Activated gamma-delta T cell treated with anti-CD3 and anti-CD28 coated beads, Interleukin-2, amount 50 U/mL, for 16 hours (primary cell): ENCODE measurements around the gene NNT.
"Not testable (repeated sequence)": the region's sequence is repeated elsewhere in the genome, so short reads cannot be mapped to it uniquely, and the experiment has no call there.

Source experiments
- DNase-seq: peaks from one replicate; pipeline ENCODE4 v3.0.0-alpha.2; 2020; ENCODE audit warnings: low read depth

NNT gene

DNA sequence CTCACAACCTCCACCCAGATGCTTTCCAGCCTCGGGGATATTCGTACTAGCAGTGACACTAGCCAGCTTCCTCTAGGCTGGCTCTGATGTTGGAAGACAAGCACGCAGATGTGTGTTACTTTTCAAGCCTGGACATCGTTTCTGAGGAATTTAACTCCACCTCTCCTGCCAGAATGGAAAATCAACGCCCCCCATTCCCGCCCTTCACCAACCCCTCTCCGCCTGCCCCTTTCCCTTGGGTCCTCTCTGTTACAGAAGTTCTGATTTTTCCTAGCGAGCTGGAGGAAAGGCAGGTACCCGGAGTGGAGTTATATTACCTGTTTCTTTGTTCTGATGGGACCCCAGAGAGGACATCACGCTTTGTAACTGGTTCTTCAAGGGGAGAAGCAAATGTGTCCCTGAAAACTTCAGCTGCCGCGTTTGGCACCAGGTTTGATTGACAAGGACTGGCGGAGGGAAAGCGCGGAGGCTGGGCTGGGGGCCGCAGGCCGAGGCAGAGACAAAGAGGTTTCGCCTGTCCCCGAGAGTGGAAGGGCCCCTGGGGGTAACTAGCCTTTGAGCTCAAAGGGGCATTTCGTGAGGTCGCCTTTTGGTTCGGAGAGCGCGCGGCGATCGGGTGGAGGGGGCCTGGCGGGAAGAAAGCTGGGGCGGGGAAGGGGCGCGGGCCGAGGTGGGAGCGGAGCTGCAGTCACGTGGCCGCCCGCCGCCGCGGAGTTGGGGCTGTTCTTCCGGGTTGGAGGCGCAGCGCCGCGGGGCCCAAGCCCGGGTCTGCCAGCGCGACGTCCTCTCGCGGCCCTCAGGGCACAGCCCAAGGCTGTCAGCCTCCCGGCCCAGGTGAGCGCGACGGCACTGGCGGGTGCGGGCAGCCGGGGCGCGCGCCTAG lies at the start of gene NNT:
NNT (plus strand) TSS at position 720 of the 883 bp plus-strand sequence. CDS start 6,016 bp downstream, outside the sequence.
- DNase-seq = peak; percentile 63

DNA sequence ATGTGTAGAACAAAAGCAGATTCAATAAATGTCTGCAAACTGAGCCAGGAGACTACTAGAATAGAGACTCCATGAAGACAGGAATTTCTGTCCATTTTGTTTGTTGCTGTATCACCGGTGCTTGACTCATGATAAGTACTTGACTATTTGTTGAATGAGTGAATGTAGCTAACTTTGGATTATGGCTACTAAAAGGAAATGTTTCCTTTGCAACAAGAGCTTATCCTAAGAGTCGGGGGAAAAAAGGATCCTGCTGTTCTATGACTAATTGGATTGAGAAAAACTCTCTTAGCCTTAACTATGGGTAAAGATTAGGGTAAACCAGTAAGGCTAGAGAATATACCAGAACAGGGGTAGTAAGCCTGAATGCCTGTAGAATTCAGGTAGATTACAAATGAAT lies 49.6 kb upstream of the NNT start:
- DNase-seq = no peak

DNA sequence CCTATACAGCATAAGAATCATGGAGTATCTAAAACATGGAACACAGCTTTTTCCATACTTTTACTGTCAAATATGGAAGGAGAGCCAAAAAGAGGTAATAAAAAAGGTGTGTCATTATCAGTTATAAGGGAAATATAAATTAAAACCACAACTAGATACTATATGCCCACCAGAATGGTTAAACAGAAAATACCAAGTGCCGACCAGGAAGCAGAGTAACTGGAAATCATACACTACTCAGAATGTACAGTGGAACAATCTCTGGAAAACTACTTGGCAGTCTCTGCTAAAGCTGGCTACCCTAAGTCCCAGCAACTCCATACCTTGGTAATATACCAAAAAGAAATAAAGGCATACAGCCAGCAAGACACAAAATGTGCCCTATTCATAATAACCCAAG lies 48.5 kb upstream of the NNT start:
- DNase-seq = no peak

DNA sequence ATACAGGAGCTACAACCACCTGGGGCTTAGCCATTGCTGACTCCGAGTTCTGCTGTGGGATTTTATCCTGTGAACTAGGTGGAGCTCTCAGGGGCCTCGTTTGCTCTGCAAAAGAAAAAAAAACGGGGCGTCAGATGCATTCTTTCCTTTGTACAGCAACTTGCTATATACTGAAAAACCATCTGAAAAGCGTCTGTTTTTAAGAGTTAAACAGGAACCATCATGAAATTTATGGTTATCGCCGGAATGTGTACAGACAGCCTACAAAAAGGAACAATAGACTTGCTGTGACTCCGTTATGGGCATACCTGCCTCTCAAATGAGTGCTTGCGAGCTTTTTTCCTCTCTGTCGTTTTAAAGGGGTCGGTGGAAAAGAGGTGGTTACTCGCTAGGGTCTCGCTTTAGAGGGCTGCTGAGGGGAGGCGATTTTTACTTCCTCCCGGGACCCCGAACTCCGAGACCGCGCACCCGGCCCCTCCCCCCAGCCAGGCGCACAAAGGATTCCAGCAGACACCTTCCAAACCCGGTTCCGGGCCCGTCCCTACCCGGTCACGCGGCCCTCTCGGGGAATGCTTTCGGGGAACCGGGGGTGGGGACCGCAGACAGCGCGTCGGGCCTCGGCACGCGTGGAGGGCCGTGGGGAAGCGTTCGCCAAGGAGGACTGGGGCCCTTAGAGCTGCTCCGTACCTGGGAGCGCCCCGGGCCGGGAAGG lies 46.9 kb upstream of the NNT start:
- peak; percentile 20 for DNase-seq

DNA sequence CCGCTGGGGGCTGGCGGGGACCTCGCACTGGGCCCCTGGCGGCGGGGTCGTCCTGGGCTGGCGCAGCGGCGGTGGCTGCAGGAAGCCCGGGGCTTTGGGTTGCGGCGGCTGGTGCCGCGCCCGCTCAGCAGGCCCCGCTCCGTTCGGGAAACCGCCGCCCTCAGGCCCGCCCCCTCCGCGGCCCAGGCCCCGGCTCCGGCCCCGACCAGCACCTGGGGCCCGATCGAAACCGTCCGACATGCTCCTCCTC lies 46.4 kb upstream of the NNT start:
- not testable (repeated sequence) for DNase-seq

DNA sequence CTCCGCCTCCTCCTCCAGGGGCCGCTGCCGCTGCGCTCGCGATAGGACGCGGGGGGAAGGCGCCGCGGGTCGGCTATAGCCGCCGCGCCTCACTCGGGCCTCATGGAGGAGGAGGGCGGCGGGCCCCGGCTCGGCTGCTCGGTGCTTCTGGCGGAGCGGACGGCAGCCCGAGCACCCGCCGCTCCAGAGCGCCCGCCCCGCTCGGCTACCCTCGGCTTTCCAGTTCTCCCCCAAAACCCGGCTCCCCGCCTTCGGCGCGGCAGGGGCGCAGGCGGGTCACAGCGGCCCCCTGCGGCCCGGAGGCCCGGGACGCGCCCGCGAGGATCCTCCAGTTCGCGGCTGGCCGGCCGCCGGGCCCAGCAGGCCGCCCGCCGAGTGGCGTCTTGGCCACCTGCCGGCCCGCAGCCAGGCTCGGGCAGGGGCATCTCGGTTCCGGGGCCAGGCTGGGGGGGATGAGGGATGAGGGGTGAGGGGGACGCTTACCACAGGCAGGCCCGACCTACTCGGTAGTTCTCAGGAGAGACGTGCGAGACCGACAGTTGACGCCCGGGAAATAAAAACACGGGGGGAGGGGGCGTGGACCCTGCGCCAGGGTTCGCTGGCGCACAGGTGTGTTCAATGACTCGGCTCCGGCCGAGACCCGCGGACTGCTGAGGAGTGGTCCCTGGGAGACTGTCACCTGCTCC lies 46.0 kb upstream of the NNT start, which contains the start of gene PAIP1:
PAIP1 (minus strand) TSS at position 221 of the 686 bp plus-strand sequence. CDS start 231 bp downstream, outside the sequence.
- DNase-seq = peak; percentile 68

DNA sequence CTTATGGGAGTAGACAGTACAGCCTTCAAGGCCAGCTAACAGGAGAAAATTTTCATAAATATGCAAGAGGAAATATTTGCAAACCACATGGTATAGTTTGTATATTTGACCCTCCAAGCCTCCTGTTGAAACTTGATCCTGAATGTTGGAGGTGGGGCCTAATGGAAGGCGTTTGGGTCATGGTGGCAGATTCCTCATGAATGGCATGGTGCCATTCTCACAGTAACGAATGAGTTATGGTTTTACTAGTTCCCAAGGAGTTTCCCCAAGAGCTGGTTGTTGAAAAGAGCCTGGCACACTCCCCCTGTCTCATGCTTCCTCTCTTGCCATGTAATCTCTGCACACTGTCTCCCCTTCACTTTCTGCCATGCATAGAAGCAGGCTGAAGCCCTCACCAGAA lies 42.9 kb upstream of the NNT start:
- DNase-seq = no peak

DNA sequence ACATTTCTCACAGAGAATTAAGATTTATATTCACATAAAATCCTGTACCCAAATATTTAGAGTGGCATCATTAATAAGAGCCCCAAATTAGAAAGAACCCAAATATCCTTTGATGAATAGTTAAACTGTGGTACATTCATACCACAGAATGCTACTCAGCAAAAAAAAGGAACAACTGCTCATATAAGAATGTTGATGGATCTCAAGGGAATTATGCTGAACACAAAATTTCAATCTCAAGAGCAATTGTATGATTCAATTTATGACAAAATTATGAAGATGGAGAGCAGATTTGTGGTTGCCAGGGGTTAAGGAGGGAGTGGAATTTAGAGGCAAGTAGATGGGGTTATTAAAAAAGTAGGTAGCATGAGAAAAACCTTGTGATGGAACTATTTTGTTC lies 41.6 kb upstream of the NNT start:
- no peak for DNase-seq

DNA sequence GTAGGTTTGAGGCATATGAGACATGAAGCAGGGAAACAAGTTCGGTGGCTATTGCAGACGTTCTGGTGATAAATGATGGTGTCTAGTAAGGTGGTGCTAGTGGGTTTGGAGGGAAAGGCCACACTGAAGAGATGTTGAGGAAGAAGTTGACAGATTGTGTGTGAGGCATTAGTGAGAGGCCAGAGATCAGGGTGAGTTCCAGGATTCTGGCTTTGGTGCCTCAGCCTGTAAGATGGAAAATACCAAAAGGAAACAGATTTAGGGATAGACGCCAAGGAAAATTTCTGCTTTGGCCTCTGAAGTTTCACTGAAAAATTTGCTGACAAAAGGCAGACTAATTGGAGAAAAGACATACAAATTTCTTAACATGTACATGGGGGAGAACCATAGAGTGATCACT lies 39.7 kb upstream of the NNT start:
- DNase-seq = no peak

DNA sequence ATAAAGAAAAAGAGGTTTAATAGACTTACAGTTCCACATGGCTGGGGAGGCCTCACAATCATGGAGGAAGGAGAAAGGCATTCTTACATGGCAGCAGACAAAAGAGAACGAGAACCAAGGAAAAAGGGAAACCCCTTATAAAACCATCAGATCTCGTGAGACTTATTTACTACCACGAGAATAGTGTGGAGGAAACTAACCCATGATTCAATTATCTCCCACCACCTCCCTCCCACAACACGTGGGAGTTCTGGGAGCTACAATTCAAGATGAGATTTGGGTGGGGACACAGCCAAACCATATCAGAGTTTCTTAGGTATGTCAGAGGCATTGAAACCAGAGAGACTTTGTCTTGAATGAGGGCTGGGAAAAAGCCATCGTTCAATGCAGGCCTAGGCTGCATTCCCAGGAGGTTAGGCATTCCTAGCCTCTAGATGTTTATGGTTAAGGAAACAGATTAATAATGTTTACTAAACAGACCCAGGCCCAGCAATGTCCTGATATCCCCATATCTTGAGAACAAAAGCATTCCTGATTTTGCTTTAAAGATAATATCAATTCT lies 38.6 kb upstream of the NNT start:
- no peak for DNase-seq

DNA sequence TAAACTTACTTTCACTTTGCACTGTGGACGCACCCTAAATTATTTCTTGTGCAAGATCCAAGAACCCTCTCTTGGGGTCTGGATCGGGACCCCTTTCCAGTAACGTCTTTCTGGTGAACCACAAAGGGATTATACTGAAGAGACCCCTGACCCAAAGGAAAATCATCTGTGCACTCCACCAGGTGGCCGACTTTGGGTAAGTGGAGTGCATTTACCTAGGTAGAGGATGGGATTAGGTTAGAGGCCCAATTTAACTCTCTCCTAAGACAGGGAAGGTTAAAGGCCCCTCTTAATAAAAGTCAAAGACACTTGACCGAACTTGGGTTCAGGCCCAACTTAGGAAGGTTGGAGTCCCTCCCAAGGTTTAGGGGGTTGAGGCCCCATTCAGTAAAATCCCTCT lies 37.9 kb upstream of the NNT start:
- DNase-seq = no peak

DNA sequence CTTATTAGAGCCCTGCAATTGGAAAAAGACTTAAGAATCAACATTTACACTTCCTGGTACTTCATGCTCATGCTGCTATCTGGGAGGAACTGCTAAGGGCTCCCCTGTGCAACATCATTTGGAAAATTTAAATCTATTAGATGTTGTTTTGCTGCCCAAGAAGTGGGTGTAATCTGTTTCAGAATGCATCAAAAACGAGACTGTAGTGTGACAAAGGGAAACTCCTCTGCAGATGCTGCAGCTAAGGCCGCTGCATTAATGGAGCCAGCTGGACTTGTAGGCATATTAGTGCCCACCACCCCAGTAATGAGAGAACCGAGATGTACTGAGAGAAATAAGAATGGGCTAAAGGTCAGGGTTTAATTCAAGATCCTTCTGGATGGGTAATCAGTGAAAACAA lies 35.0 kb upstream of the NNT start:
- no peak for DNase-seq

DNA sequence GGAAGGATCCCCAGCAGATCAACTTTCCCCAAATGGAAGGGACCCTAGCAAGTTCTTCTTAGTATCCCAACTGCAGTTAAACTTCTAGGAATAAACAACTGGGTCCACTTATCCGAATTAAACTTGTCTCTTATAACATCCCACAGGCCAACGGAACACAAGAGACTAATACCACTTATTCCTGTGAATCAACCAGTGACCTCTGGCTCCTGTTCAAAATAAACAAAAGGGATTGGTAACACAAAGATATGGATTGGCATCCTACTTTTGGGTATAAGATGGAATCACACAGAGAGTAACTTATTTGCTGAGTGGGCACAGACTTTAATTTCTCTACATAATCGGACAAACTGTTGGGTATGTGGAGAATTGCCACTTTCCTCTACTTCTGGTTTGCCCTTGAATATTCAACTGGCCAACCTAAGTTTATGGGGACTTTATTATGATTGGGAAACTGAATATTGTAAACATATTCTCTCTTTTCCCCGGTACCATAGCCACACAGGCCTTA lies 33.7 kb upstream of the NNT start:
- DNase-seq = no peak

DNA sequence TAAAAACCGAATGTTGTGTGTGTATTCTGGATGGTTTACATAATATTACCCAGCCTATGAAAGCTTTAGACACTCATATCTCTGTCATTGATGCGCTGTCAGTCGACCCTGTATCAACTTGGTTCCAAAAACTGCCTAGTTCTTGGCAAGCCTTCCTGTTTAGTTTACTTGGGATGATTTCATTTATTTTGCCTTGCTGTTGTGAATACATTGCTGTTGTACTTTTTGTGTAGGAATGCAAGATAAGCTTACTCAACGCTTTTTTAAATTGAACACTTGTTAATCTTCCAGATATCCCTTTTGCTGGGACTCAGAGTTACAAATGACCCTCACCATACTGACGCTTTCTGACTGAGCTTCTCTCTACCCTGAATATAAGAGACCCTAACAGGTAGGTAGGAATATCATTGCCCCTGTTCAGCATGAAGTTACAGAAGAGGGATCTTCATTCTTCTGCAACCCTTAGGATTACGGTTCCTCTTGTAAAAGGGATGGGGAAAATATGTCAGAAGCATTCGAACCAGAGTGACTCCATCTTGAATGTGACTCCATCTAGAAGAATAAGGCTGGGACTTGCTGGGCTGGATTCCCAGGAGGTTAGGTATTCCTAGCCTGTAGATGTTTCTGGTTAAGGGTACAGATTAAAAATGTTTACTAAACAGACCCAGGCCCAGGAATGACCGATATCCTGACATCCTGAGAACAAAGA lies 32.4 kb upstream of the NNT start:
- DNase-seq = no peak

DNA sequence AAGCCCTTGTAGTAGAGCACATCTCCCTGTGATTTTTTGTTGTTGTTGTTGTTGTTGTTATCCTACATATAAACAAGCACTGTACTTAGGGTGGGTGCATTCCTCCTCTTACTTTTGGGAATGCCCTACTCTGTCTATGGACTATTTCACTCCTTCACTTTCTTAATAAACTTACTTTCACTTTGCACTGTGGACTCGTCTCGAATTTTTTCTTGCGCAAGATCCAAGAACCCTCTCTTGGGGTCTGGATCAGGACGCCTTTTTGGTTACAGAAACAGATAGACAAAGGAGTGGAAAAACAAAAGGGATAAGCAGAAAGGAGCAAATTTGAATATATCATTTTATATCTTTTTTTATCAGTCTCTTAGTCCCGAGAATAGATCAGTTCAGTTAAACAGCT lies 31.7 kb upstream of the NNT start:
- no peak for DNase-seq

DNA sequence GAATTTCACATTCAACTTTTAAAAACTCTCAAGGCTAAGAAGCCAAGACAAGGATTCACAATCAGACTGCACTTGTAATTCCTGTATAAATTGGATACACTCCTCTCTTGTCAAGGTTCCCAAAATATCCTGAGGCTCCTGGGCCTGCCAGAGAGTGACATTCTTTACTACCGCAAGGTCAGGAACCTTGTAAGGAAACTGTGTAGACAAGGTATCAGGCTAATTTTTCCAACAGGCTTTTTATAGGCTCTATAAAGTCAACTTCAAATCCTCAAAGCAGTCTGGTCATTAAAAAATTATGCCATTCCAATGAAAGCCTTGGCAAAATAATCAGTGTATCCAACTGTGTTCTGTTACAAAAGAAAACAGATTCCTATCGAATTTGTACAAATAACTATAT lies 30.6 kb upstream of the NNT start:
- DNase-seq = no peak

DNA sequence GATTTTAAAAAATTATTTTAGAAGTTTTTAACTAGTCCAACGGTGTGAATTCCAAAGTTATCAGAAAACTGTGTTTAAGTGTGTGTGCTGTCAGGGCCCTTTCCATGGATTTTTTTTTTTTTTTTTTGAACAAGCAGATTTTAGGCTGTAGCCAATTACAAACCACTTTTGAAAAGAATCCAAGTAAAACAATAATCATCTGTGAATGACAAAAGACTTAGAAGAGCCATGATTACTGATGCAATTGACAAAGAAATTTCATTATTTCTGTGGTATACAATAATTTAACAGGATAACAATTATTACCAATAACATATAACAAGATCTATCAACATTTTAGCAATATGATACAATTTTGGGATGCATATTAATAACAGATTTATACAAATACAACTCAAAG lies 29.9 kb upstream of the NNT start:
- no peak for DNase-seq

DNA sequence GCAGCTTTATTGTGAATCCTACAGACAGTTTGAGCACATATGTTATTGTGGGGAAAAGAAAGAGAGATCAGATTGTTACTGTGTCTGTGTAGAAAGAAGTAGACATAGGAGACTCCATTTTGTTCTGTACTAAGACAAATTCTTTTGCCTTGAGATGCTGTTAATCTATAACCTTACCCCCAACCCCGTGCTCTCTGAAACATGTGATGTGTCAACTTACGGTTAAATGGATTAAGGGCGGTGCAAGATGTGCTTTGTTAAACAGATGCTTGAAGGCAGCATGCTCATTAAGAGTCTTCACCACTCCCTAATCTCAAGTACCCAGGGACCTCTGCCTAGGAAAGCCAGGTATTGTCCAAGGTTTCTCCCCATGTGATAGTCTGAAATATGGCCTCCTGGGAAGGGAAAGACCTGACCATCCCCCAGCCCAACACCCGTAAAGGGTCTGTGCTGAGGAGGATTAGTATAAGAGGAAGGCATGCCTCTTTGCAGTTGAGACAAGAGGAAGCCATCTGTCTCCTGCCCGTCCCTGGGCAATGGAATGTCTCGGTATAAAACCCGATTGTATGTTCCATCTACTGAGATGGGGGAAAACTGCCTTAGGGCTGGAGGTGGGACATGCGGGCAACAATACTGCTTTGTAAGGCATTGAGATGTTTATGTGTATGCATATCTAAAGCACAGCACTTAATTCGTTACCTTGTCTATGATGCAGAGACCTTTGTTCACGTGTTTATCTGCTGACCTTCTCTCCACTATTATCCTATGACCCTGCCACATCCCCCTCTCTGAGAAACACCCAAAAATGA lies 22.4 kb upstream of the NNT start:
- DNase-seq = not testable (repeated sequence)

DNA sequence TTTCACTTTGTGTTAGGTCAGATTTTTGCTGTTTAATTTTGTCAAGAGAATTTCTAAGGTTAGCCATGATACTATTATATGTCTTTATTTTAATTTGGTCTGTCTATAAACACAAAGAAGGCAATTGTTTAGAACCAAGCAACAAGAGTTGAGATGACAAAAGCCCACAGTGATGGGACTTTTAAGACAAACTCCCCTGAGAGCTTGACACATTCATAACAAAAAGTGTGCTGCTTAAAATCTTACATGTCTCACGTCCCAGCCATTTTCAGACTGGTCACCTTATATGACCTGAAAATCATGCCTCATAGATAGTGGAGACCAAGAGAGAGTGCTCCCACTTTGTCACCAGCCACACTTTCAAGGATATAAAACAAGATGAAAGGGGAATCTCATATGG lies 21.6 kb upstream of the NNT start:
- no peak for DNase-seq

DNA sequence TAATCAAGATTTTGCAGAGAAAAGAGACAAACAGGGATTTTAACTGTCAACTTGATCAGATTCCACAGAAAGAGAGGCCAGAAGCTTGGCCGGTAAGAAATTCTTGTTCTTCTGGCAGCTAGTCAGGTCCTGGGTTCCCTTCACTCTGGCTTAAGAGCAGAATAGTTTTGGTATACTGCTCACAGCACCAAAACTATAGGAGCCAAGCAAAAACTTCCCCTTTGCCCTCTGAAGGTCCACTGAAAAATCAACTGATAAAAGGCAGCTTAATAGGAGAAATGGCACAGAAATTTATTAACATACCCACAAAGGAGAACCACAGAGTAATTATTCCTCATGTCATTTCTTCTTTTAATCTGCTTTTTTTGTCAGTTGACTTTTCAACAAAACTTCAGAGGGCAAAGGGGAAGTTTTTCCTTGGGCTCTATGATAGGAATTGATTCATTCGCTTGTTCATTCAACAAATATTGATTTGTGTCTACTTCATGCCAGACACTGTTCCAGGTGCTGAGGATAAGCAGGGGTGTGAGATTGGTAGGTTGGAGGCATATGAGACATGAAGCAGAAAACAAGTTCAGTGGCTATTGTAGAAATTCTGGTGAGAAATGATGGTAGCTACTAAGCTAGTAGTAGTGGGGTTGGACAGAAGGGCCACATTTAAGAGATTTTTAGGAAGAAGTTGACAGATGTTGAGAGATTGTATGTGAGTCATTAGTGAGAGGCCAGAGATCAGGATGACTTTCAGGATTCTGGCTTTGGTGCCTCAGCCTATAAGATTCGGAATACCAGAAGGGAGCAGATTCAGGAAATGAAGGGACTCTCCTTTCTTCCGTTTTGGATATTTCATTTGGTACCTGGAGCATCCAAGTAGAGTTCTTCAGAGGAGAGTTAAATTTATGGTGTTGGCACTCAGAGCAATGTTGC lies 20.6 kb upstream of the NNT start:
- DNase-seq = no peak
